Epithelial cell of esophagus (primary cell): ENCODE measurements around the gene TFPI2.

Experiments used
- DNase-seq: peaks from one replicate; pipeline ENCODE4 v3.0.0; 2010; ENCODE audit warnings: low read depth
- H3K4me3 ChIP-seq: 2 replicates; pipeline ENCODE4 v1.5.1; 2011; ENCODE audit warnings: mild to moderate bottlenecking, low read length, control low read depth
- TF ChIP-seq, protein P1 (sequence below): IDR thresholded peaks from 2 replicates; pipeline ENCODE4 v1.5.1; 2011; ENCODE audit warnings: low read depth, mild to moderate bottlenecking, low read length, control low read depth, inconsistent platforms; ENCODE audit not compliant: insufficient read depth; ENCODE audit errors: missing control alignments

TFPI2 gene

DNA sequence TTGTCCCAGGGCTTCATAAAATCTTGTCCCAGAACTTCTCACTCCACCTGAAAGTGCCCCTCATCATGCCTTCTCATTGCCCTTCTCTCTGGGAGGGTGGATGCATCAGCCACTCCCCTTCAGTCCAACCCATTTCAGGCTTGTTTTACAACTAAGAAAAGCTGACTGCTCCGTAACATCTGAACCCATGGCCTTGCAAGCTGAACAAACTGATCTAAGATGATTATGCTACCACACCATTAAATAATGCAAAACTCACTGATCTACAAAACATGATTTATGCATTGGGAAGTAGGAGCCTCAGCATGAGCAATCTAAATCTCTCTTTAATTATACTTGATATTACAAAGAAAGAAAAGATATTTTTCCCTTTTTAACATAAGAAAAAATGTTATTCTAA is 34.8 kb downstream of the TFPI2 start:
- peak; percentile 2 for DNase-seq
- no peak overlapping the region for H3K4me3 ChIP-seq
- TF ChIP-seq, protein P1, sequence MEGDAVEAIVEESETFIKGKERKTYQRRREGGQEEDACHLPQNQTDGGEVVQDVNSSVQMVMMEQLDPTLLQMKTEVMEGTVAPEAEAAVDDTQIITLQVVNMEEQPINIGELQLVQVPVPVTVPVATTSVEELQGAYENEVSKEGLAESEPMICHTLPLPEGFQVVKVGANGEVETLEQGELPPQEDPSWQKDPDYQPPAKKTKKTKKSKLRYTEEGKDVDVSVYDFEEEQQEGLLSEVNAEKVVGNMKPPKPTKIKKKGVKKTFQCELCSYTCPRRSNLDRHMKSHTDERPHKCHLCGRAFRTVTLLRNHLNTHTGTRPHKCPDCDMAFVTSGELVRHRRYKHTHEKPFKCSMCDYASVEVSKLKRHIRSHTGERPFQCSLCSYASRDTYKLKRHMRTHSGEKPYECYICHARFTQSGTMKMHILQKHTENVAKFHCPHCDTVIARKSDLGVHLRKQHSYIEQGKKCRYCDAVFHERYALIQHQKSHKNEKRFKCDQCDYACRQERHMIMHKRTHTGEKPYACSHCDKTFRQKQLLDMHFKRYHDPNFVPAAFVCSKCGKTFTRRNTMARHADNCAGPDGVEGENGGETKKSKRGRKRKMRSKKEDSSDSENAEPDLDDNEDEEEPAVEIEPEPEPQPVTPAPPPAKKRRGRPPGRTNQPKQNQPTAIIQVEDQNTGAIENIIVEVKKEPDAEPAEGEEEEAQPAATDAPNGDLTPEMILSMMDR, result no peak

DNA sequence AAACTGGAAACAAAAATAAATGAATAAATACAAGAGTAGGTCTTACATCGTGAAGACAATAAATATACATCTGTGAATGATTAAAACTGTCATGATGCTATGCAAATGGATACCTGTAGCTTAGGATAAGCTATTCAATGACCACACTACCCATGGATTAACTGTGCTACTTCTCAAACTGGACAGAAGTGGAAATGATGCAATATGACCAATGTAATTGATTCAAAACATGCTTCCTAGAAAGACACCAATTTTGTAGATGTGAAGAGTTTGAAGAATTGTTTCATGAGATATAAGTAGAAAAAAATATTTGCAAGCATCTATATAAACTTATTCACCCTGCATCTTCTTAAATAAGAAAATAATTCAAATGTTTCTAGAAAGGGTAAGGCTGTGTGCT is 36.1 kb downstream of the TFPI2 start:
- TF ChIP-seq, protein P1, result no peak

DNA sequence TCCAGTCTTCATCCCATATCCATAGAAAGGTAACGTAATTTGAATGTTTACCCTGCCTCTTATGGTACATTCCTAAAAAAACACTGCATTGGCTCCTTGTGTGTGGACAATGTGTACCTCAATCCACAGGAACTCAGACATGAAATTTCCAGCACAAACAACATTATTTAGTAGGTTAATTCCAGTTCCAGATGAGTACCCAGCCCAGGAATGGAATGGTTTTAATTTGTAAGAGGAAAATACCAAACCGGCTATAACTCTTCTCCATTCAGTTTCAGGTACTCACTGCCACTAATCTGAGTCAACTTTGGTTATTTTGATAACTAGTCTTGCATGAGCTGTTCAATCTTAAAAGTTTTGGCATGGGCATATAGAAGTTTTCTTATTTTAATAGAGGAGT is 39.0 kb downstream of the TFPI2 start:
- peak; percentile 50 for DNase-seq
- TF ChIP-seq, protein P1, result no peak
- no peak overlapping the region for H3K4me3 ChIP-seq

More for the DNA sequence above, 36.1 kb downstream of the TFPI2 start:
- no peak for DNase-seq
- no peak overlapping the region for H3K4me3 ChIP-seq

DNA sequence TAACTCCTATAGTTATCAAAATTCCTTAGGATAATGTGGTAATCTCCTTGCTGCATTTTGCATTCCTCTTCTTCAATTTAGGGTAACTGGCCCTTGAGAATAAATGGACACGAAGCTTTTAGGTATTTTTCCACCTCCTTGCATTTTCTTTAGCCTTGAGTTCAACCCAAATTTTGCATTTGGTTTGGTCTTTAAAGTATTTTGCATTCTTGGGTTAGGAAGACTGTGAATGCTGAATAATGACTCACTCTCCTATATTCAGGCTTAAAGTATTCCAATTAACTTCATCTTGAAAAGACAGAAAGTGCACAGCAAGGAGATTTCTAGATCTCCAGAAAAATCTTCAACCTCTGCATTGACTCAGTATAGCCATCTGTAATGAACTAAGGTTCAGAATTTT is 47.3 kb downstream of the TFPI2 start:
- TF ChIP-seq, protein P1, result no peak
- no peak for DNase-seq

DNA sequence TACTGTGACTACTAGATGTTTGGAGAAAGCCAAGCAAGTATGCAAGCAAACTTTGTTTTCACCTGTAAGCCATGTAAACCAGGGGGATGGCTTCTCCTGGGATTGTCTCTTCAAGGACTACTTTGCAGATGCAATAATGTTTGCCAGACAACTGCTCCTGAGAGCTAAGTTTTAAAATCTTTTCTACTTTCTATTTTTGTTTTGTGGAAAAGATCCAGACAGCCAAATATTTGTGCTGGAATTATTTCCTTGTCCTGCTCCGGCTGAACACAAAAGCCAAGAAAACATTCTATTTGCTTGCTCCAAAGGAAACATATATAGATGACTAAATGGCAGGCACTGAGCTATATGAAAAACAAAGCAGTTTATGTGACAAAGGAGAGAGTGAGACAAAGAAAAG is 51.6 kb downstream of the TFPI2 start:
- TF ChIP-seq, protein P1, result no peak
- DNase-seq, result no peak

More for the DNA sequence above, 47.3 kb downstream of the TFPI2 start:
- H3K4me3 ChIP-seq, result no peak overlapping the region

DNA sequence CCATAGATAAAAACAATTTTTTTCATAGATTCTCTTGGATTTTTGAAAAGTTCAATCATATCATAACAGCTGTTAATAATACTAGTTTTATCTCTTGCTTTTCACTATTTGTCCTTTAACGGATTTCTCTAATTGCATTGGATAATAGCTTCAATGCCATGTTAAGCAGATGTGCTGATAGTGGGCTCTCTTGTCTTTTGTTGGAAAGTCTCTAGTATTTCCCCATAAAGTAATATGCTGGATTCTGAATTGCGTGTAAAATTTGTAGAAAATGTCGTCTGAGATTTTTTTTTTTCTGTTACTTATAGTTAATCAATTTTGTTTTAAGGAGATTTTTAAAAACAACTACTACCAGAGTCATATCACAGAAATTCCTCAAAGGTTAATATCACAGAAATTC is 53.3 kb downstream of the TFPI2 start:
- H3K4me3 ChIP-seq, result no peak overlapping the region
- no peak for DNase-seq
- TF ChIP-seq, protein P1, result no peak

More for the DNA sequence above, 51.6 kb downstream of the TFPI2 start:
- H3K4me3 ChIP-seq, result no peak overlapping the region

DNA sequence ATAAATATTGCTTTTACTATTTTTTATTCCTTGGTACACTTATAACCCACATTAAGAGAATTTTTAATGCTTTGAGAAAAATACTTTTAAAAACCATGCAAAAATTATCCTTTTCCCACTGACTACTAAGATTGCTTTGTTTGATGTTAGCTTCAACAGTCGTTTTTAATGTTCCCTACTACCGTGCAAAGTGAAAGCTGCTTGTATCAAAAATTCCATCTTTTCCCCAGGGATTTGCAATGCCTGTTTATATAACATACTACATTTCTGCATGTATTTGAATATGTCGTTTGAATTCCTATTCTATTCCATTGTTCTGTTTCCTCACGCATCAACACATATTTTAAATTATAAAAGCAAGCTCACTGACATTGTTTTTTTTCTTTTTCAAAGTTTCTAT is 54.4 kb downstream of the TFPI2 start:
- no peak for DNase-seq
- TF ChIP-seq, protein P1, result no peak
- no peak overlapping the region for H3K4me3 ChIP-seq
